ENCODE measurements around the gene OCIAD1.
"Not testable (repeated sequence)": the region's sequence is repeated elsewhere in the genome, so short reads cannot be mapped to it uniquely, and the experiment has no call there.

Gene OCIAD1

DNA sequence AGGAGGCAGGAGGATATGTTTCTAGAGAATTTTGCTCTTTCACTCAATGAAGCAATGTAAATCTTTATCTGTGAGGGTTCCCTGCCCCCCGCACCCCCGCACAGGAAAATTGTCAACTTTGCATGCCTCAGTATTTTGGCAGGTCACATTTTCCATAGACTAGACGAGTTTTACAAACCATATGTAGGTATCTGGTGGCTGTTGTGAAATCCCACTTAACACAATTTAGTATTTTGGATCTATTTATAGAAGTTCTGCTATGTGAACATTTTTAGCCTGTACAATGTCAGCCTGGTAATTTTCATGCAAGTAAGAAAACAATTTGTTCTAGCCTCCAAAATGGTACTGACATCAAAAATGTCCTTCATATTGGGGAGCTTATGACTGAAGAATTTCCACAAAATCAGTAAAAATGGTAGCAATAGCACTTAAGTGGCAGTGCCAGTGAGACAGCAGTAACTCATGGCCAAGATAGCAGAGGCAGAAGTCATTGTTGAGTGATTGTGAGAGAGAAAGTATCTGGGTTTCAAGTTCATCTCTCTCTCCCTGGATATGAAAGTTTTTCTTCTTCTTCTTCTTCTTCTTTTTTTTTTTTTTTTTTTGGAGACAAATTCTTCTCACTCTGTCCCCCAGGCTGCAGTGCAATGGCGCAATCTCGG is 38.4 kb upstream of the OCIAD1 start:
- TF ChIP-seq, protein P1, sequence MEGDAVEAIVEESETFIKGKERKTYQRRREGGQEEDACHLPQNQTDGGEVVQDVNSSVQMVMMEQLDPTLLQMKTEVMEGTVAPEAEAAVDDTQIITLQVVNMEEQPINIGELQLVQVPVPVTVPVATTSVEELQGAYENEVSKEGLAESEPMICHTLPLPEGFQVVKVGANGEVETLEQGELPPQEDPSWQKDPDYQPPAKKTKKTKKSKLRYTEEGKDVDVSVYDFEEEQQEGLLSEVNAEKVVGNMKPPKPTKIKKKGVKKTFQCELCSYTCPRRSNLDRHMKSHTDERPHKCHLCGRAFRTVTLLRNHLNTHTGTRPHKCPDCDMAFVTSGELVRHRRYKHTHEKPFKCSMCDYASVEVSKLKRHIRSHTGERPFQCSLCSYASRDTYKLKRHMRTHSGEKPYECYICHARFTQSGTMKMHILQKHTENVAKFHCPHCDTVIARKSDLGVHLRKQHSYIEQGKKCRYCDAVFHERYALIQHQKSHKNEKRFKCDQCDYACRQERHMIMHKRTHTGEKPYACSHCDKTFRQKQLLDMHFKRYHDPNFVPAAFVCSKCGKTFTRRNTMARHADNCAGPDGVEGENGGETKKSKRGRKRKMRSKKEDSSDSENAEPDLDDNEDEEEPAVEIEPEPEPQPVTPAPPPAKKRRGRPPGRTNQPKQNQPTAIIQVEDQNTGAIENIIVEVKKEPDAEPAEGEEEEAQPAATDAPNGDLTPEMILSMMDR (IDR thresholded peaks at IDR 0.05; ENCODE audit: insufficient read depth, low read depth, low read length, missing control alignments): no peak
- DNase-seq (ENCODE audit: low read depth): no peak
- H3K4me3 ChIP-seq (ENCODE audit: low read length): no peak overlapping the region

DNA sequence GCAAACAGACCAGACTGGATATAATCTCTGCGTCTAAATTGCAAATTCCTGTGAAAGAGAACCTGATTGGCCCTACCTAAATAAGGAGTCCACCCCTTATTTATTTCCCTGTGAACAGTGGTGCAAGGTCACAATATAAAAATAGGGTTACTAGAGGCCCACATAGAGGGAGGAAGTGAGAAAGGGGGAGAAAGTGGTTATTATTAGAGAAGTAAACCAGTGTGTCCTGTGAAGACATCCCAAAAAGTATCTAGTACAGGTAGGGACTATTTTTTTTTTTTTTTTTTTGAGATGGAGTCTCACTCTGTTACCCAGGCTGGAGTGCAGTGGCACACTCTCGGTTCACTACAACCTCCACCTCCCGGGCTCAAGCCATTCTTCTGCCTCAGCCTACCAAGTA is 35.8 kb upstream of the OCIAD1 start:
- no peak overlapping the region for H3K4me3 ChIP-seq (ENCODE audit: low read length)
- TF ChIP-seq, protein P1 (IDR thresholded peaks at IDR 0.05; ENCODE audit: insufficient read depth, low read depth, low read length, missing control alignments): no peak
- no peak for DNase-seq (ENCODE audit: low read depth)

DNA sequence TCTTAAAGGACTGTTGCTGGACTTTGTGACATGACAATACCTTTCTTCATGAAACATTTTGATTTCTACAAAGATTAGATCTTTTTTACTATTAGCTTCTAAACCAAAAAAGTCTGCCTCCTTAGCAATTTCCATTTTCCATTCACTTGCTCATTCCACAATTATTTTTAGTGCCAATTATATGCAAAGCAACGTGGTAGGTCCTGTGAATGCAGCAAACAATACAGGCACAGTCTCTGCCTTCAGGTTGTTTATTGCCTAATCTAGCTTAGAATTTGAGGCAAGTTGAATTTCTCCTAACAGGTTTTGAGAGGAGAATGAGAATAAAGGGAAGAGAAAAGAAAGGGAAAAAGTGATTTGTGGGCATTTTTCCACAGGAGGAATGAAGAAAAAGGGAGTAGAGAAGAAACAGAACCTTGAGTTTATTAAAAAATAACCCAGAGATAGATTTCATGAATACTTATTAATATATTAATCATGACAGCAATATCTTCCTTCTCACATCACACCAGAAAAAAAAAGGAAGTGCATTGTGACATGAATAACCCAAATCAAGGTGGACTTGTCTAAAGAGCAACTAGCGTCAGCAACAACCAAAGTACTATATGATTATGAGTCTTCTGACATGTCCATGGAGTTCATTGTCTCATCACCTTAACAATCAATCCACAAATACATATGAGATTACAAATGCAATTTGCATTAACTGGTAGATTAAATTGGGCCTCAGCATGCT is 34.5 kb upstream of the OCIAD1 start:
- DNase-seq (ENCODE audit: low read depth): no peak
- TF ChIP-seq, protein P1 (IDR thresholded peaks at IDR 0.05; ENCODE audit: insufficient read depth, low read depth, low read length, missing control alignments): no peak
- H3K4me3 ChIP-seq (ENCODE audit: low read length): no peak overlapping the region

DNA sequence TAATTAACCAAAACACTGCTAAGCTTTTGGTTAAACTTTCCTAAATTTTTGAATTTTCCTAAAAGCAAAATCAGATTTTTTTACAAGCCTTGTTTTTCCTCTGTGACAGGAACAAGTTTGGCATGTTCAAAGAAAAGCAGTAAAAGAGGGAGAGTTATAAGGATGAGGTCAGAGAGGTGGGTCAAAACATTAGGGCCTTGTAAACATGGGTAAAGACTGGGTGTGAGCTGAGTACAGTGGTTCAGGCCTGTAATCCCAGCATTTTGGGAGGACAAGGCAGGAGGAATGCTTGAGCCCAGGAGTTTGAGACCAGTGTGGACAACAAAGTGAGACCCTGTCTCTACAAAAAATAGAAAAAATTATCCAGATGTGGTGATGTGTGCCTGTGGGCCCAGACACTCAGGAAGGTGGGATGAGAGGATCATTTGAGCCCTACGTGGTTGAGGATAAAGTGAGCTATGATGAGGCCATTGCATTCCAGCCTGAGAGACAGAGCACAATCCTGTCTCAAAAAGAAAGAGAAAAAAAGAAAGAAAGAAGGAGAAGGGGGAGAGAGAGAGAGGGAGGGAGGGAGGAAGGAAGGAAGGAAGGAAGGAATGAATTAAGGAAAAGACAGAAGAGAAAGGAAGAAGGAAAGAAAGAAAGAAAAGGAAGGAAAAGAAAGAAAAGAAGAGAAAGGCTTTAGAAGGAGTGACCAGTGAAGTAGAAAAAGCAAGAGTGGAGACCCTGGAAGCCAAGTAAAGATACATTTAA is 33.8 kb upstream of the OCIAD1 start:
- DNase-seq (ENCODE audit: low read depth): no peak
- no peak overlapping the region for H3K4me3 ChIP-seq (ENCODE audit: low read length)
- TF ChIP-seq, protein P1 (IDR thresholded peaks at IDR 0.05; ENCODE audit: insufficient read depth, low read depth, low read length, missing control alignments): no peak

DNA sequence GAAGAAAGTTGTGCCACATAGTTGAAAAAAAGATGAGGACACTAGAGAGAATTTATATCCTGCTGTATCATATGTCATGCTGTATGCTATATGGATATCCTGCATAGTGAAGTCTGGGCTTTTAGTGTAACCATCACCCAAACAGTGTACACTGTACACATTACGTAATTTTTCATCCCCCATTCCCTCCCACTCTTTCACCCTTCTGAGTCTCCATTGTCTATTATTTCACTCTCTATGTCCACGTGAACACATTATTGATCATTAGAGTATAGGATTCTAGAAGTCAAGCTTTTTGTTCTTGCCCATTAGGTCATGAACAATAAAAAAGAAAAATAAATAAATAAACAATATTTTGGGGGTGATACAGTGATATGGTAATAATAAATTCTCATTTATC is 32.8 kb upstream of the OCIAD1 start:
- DNase-seq (ENCODE audit: low read depth): no peak
- H3K4me3 ChIP-seq (ENCODE audit: low read length): no peak overlapping the region
- TF ChIP-seq, protein P1 (IDR thresholded peaks at IDR 0.05; ENCODE audit: insufficient read depth, low read depth, low read length, missing control alignments): no peak

DNA sequence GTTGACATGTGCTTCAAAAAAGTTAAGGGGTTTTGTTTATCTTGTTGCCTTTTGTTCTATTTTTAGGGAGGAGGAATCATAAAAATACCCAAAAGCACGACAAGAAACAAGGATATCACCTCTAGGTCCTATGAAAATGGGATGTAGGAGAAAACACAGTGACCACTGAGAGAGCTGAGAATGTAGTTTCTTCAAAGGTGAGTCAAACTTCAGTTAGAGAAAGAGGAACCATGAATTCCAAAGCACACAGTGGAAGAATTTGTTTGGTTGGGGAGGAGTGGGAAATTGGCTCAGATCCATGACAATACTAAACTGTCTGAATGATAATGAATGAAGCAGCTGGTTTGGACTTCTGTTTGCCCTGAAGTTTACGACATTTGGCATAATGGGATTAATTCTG is 31.7 kb upstream of the OCIAD1 start:
- DNase-seq (ENCODE audit: low read depth): no peak
- no peak overlapping the region for H3K4me3 ChIP-seq (ENCODE audit: low read length)
- TF ChIP-seq, protein P1 (IDR thresholded peaks at IDR 0.05; ENCODE audit: insufficient read depth, low read depth, low read length, missing control alignments): no peak

DNA sequence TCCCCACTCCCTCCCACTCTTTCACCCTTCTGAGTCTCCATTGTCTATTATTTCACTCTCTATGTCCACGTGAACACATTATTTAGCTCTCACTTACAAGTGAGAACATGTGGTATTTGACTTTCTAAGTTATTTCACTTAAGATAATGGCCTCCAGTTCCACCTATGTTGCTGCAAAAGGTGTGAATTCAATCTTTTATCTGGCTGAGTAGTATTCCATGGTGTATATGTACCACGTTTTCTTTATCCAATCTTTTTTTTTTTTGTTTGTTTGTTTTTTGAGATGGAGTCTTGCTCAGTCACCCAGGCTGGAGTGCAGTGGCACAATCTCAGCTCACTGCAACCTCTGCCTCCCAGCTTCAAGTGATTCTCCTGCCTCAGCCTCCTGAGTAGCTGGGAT is 30.7 kb upstream of the OCIAD1 start:
- DNase-seq (ENCODE audit: low read depth); H3K4me3 ChIP-seq (ENCODE audit: low read length): not testable (repeated sequence)
